HUES48 (cell line): ENCODE results near the gene GAREM1.

Experiments used
- H3K27ac ChIP-seq: one replicate; pipeline ENCODE4 v1.7.0; 2013; ENCODE audit warnings: low read depth, low read length, inconsistent platforms
- H3K27me3 ChIP-seq: 2 replicates; pipeline ENCODE4 v1.6.1; 2013; ENCODE audit warnings: mild to moderate bottlenecking, low read length; ENCODE audit not compliant: control insufficient read depth, insufficient read depth
- H3K36me3 ChIP-seq: 2 replicates; pipeline ENCODE4 v1.6.1; 2013; ENCODE audit warnings: low read length; ENCODE audit not compliant: control insufficient read depth, insufficient read depth
- H3K4me1 ChIP-seq: 2 replicates; pipeline ENCODE4 v1.6.1; 2013; ENCODE audit warnings: mild to moderate bottlenecking, low read length; ENCODE audit not compliant: control insufficient read depth, insufficient read depth
- H3K4me3 ChIP-seq: 2 replicates; pipeline ENCODE4 v1.5.1; 2013; ENCODE audit warnings: mild to moderate bottlenecking, low read depth, low read length
- H3K9ac ChIP-seq: 2 replicates; pipeline ENCODE4 v1.6.1; 2013; ENCODE audit warnings: mild to moderate bottlenecking, low read depth, low read length, moderate library complexity
- H3K9me3 ChIP-seq: 2 replicates; pipeline ENCODE4 v1.6.1; 2013; ENCODE audit warnings: low read length; ENCODE audit not compliant: control insufficient read depth, insufficient read depth

The GAREM1 gene

DNA sequence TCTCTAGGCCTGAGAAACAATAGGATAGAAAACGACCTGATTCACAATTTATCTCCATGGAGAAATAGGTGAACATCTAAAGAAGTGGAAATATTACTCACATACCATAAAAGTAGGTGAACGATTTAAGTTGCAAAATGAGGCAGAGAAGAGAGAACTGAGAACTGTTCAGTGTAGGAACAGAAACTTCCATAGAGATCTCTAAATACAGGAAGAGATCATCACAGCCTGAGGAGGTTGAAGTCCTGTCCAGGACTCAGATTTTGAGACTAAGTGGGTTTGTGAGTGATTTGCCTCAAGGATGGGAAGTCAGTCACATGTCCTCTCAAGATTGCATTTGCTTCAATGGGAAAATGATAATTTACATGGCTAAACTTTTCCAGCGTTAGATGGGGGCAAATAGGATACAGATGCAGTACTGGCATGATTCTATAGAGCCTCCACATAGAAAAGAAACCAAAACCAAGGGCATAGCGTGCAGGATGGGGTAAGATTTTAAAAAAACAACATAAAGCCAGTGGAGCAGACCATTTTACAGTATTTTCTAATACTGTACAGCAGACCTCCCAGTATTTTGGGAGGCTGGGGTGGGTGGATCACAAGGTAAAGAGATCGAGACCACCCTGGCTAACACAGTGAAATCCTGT is 212.0 kb downstream of the GAREM1 start:
- no peaks in the 10 kb centered on the region for H3K4me1 ChIP-seq
- H3K4me3 ChIP-seq: no peak overlapping the region
- no peak overlapping the region for H3K9ac ChIP-seq
- no peaks in the 10 kb centered on the region for H3K27me3 ChIP-seq
- no peak overlapping the region for H3K27ac ChIP-seq
- no peaks in the 10 kb centered on the region for H3K9me3 ChIP-seq
- H3K36me3 ChIP-seq: no peaks in the 10 kb centered on the region

DNA sequence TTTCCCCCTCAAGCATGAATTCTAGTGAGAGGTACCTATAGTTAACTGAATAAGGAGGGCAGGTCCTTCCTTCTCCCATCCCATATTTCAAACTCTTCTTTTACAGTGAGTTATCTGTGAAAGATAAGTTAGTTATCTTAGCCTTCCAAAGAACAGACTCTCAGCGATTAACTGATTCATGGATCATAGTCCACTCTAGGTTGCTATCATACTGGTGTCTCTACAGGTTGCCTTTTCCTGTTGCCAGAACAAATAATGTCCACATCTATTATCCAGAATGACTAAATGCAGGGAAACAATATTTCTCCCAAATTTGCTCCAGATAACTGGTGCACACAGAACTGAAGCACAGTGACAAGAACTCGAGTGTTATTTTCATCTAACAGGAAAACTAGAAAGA is 212.5 kb downstream of the GAREM1 start:
- Histone ChIP-seq H3K4me1 (no peaks in the 10 kb centered on the region), H3K9me3 (no peaks in the 10 kb centered on the region), H3K9ac (no peak overlapping the region), H3K36me3 (no peaks in the 10 kb centered on the region), H3K27ac (no peak overlapping the region), H3K4me3 (no peak overlapping the region), H3K27me3 (no peaks in the 10 kb centered on the region)

- no peaks in the 10 kb centered on the region for H3K27me3 ChIP-seq
- no peak overlapping the region for H3K27ac ChIP-seq
- H3K9me3 ChIP-seq: no peaks in the 10 kb centered on the region
- no peaks in the 10 kb centered on the region for H3K36me3 ChIP-seq
- peaks cover 6% of the 10 kb centered on the region; the same call in 1 of the 2 replicates for H3K4me1 ChIP-seq
- H3K9ac ChIP-seq: no peak overlapping the region
- no peak overlapping the region for H3K4me3 ChIP-seq
Observed at GRCh38 chr18:32257084-32257785, 213.4 kb downstream of the GAREM1 start.

GRCh38 chr18:32255570-32255969 is 215.1 kb downstream of the GAREM1 start:
- H3K9ac ChIP-seq: no peak overlapping the region
- H3K36me3 ChIP-seq: no peaks in the 10 kb centered on the region
- no peaks in the 10 kb centered on the region for H3K27me3 ChIP-seq
- no peak overlapping the region for H3K4me3 ChIP-seq
- H3K9me3 ChIP-seq: no peaks in the 10 kb centered on the region
- peaks cover 13% of the 10 kb centered on the region for H3K4me1 ChIP-seq
- H3K27ac ChIP-seq: no peak overlapping the region

- no peak overlapping the region for H3K9ac ChIP-seq
- H3K9me3 ChIP-seq: no peaks in the 10 kb centered on the region
- no peaks in the 10 kb centered on the region for H3K27me3 ChIP-seq
- no peak overlapping the region for H3K27ac ChIP-seq
- no peak overlapping the region for H3K4me3 ChIP-seq
- no peaks in the 10 kb centered on the region for H3K36me3 ChIP-seq
- peaks cover 13% of the 10 kb centered on the region for H3K4me1 ChIP-seq
Observed at GRCh38 chr18:32252141-32252860, 218.4 kb downstream of the GAREM1 start.

GRCh38 chr18:32251466-32251865 is 219.2 kb downstream of the GAREM1 start:
- H3K9me3 ChIP-seq: no peaks in the 10 kb centered on the region
- no peak overlapping the region for H3K9ac ChIP-seq
- H3K27ac ChIP-seq: no peak overlapping the region
- no peaks in the 10 kb centered on the region for H3K27me3 ChIP-seq
- peaks cover 13% of the 10 kb centered on the region for H3K4me1 ChIP-seq
- H3K36me3 ChIP-seq: no peaks in the 10 kb centered on the region
- no peak overlapping the region for H3K4me3 ChIP-seq

DNA sequence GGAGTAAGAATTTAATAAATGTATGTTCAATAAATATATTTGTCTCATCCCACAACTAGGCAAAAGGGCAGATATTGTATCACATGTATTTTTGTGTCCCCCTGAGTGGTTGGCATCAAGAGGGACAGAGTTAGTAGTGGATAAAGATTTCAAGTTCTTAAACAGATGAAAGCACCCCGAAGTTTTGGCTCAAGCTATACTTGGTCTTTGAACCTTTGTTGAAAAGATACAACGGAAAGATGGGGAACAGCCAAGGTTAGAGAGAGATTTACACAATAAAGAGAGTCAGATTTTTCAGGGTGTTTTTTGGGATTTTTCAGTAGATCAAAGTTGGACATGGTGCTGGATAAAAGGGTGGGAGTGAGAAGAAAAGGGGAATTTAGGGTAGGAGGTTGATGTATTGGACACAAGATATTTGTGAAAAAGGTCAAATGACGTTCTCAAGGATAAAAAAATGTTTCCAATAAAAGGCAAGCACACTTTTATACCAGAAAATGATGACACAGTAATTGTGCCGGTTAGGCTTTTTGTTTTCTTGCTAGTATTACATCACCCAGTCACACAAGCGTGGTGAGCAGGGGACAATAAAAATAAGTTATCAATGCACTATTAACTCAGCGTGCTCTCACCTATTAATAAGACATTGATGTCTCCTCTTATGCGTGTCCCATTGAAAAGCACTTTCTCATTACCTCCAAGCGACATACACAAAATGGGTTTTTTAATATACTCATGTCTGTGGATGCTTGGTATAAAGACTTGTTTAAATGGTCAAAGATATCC is 221.3 kb downstream of the GAREM1 start:
- Histone ChIP-seq H3K27me3 (no peaks in the 10 kb centered on the region), H3K27ac (no peak overlapping the region), H3K4me1 (peaks cover 13% of the 10 kb centered on the region), H3K9ac (no peak overlapping the region), H3K9me3 (no peaks in the 10 kb centered on the region), H3K4me3 (no peak overlapping the region), H3K36me3 (no peaks in the 10 kb centered on the region)

GRCh38 chr18:32244881-32245280 is 225.8 kb downstream of the GAREM1 start:
- no peak overlapping the region for H3K27ac ChIP-seq
- peaks cover 21% of the 10 kb centered on the region for H3K4me1 ChIP-seq
- no peaks in the 10 kb centered on the region for H3K27me3 ChIP-seq
- H3K36me3 ChIP-seq: no peaks in the 10 kb centered on the region
- H3K9ac ChIP-seq: no peak overlapping the region
- H3K4me3 ChIP-seq: no peak overlapping the region
- no peaks in the 10 kb centered on the region for H3K9me3 ChIP-seq

DNA sequence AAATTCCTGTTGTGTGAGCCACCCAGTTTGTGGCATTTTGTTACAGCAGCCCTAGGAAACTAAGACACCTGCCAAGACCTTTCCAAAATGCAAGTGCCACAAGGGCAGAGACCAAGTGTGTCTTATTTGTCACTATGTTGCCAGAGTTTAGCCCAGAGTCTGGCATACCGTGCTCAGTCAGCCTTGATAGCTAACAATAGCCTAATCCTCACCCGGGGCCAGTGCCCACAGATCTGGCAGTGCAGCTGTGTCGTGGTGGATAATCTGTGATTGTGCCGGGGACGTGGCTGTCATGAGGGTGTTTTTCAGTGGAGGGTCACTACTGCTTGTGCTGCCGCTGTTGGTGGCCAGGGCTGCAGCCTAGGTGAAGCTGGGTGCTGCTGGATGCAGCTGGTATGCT is 227.3 kb downstream of the GAREM1 start:
- Histone ChIP-seq H3K4me3 (no peak overlapping the region), H3K27me3 (no peaks in the 10 kb centered on the region), H3K9ac (no peak overlapping the region), H3K36me3 (no peaks in the 10 kb centered on the region), H3K27ac (no peak overlapping the region), H3K9me3 (no peaks in the 10 kb centered on the region), H3K4me1 (peaks cover 26% of the 10 kb centered on the region)

DNA sequence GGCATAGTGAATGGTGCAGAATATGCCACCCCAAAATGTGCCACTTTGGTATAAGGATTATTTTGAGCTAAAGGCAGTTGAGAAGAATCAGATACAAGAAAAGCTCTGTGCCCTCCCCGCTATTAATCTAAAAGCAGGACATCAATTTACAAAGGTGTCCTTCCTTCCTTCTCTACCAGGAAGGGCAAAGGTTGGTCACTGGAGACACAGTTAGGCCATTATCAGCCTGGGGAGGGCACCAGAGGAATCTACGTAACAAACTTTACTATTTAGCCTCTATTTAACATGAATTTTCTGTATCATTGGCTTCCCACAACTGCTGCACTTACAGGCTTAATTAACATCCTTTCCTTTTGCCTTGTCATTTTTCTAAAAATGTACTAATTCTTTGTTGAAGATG is 228.3 kb downstream of the GAREM1 start:
- H3K27ac ChIP-seq: no peak overlapping the region
- H3K4me3 ChIP-seq: no peak overlapping the region
- H3K36me3 ChIP-seq: no peaks in the 10 kb centered on the region
- H3K9me3 ChIP-seq: no peaks in the 10 kb centered on the region
- no peaks in the 10 kb centered on the region for H3K27me3 ChIP-seq
- peaks cover 28% of the 10 kb centered on the region for H3K4me1 ChIP-seq
- H3K9ac ChIP-seq: no peak overlapping the region
